Kidney glomerular epithelial cell (primary cell): ENCODE measurements around the gene PLK5.
"Not testable (repeated sequence)": the region's sequence is repeated elsewhere in the genome, so short reads cannot be mapped to it uniquely, and the experiment has no call there.

ENCODE experiments used
- DNase-seq: peaks from one replicate; lab custom pipeline; 2025; lab: John Stamatoyannopoulos, UW

The PLK5 gene

DNA sequence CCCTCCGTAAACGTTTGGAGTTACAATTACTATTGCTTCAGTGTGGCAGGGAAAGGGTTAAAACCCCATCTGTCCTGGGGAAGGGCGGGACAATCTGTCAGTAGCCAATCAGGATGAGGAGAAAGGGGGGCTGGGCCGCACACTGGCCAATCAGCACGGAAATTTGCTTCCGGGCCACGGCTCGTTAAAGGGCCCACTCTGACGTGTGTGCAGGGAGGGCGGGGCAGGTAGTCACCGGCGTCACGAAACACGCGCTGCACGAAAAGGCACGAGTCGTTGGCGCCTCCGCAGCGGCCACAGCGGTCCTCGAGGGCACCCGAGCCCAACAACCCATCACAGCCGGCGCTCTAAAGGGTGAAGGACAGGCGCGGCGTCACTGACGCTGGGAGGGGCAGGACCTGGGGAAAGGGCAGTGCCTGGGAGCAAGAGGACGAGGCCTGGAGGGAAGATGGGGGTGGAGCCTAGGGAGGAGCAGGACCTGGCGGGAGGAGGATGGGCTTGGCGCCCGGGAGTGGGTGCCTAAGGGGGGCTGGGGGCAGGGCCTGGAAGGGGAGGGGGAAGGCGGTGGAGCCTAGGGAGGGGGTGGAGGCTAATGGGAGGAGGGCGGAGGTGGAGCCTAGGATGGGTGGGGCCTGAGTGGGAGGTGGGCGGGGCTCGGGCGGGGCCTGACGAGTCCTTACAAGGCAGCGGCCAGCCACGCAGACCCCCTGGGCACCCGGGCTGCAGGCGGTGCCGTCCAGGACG is 15.9 kb upstream of the PLK5 start:
- DNase-seq = peak; percentile 83

DNA sequence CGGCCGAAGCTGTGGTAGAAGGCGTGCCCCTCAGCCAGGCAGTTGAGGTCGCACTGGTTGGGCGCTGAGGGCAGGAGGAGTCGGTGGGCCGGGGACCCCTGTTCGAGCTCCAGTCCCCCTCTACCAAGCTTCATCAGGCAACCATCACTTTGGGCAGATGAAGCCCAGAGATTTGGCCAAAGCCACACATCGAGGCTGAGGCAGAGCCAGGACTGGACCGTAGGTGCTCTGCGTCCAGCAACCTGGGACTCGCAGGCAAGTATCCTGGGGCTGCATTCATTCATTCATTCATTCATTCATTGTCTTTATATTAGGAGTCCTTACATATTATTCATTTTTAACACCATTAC is 15.4 kb upstream of the PLK5 start:
- no peak for DNase-seq

DNA sequence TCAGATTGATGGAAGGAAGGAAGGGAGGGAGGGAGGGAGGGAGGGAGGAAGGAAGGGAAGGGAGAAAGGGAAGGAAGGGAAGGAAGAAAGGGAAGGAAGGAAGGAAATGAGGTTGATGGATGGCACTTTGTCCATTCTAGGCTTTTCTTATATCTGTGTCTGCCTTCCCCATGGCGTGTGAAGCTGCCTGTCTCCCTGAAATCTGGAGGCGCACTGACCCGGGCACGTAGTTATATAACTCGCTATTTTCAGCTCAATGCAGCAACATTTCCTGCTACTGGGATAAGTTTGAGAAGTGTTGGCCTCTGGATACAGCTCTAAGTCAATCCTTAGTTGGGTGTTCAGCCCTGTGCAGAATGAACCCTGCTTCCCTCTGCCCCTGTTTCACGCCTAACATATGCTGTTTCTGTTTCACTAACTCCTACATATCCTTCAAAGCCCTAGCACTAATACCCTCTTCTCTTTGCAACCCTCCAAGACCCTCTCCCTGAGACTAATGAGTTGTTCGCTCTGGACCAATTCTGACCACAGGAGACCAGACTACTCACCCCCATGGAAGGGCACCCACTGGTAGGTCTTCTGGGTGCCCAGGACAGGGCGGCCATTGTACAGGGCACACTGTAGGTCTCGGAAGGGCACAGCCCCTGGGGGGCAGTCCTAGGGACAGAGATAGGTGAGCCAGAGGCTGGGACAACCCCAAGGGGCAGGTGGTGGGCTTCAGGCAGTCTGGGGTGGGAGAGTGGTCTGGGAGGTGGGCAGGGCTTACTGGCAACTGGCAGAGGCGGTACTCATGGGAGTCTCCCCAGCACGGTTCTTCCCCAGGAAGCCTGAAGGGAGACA is 14.1 kb upstream of the PLK5 start:
- no peak for DNase-seq

DNA sequence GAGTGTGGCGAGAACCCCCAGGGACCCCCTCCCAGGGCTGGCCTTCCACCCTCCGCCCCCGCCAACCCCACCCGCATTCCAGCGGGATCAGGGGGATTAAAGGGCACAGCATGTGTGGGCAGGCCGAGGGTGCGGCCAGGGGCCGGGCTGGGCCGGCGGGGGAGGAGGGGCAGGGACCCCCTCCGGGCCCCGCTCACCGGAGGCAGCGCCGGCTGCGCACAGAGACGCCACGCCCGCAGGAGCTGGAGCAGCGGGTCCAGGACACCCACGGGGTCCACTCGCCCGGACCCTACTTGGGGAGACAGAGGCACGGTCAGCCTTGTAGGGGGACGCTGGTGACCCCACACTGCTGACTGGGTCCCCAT is 13.5 kb upstream of the PLK5 start:
- DNase-seq = no peak

DNA sequence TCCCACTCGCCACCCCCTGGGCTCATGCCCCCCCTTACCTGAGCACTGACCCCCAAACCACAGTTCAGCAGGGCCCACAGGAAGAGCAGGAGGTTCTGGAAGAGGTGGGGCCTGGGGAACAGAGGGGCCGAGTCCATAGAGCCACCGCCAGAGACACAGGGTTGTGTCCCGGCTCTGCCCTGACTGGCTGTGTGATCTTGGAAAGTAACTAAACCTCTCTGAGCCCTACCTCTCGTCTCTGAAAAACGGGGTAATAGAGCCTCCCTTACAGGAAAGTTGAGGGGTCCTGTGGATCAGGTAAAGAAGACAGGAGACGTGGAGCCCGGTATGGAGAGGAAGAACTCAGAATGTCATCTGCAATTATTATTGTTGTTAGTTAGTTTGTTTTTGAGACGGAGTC is 13.1 kb upstream of the PLK5 start:
- DNase-seq = no peak

DNA sequence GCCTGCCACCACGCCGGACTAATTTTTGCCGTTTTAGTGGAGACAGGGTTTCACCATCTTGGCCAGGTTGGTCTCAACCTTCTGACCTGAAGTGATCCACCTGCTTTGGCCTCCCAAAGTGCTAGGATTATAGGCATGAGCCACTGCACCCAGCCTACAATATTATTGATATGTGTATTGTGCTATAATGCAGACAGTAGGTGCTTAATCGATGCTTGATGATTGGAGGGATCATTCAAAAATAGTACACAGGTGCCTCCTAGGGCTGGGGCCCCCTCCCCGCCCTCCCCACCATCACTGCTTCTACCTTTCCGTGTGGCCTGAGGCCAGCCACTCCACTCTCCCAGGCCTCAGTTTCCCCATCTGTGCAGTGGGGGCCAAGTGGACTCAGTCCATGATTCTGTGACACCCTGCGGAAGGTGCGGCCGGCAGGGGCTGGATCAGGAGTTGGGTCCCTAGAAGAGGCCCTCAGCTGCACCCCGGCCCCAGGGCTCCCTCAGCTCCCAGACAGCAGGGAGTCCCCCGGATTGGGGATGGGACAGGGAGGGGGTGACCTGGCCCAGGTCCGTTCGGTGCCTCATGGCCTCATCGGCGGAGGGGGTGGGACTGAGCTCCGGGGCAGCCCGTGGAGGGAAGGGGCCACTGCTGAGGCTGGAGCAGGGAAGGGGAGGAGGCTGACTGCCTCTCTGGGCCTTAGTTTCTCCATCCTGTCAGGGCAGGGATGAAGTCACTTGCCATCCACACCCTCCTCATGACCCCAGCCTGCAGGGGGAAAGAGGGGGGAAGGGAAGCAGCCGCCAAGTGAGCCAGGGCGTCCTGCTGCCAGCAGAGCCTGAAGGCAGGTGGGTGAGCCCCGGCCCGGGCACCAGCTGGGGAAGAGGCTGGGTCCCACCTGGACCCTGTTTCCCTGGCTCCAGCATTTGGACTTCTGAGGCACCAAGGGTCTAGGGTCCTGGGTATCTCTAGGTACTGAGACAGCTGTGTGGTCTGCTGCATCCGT is 12.3 kb upstream of the PLK5 start:
- no peak for DNase-seq

DNA sequence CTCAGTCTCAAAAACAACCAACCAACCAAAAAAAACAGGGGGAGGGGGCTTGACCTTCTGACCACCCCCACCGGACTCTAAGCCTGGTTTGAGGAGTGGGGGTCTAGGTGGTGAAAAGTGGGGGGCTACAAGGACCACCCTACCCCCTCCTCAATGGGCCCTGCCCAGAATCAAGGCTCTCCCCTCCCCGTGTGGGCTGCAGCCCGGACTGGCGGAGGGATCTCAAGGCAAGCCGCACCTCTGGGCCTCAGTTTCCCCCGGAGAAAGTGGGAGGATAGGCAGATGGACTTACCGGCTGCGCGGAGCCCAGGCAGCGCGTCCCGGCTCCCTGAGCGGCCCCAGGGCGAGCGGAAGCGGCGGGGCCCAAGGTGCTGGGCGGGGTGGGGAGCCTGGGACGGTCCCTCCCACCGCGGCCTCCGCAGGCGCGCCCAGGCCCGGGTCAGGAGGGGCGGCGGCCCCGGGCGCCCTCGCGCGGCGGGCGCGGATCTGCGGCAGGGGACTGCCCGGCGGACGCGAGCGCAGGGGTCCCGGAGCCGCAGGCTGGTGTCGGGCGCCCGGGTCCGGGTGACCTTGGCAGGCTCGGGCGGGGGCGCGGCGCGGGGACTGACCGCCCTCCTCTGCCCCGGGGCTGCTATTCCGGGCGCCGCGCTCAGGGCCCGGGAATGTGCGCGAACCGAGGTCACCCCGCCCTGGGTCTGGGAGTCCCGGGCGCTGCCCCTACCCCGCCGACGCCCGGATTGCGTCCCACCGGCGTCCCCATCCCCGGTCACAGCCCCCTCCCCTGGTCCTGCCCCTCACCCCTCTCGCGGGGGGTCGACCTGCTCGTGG is 11.0 kb upstream of the PLK5 start, which contains the start of gene ADAMTSL5:
Gene ADAMTSL5 (minus strand): TSS at position 349 of the 828 bp plus-strand sequence. CDS start 2,076 bp downstream, outside the sequence.
- DNase-seq = no peak

DNA sequence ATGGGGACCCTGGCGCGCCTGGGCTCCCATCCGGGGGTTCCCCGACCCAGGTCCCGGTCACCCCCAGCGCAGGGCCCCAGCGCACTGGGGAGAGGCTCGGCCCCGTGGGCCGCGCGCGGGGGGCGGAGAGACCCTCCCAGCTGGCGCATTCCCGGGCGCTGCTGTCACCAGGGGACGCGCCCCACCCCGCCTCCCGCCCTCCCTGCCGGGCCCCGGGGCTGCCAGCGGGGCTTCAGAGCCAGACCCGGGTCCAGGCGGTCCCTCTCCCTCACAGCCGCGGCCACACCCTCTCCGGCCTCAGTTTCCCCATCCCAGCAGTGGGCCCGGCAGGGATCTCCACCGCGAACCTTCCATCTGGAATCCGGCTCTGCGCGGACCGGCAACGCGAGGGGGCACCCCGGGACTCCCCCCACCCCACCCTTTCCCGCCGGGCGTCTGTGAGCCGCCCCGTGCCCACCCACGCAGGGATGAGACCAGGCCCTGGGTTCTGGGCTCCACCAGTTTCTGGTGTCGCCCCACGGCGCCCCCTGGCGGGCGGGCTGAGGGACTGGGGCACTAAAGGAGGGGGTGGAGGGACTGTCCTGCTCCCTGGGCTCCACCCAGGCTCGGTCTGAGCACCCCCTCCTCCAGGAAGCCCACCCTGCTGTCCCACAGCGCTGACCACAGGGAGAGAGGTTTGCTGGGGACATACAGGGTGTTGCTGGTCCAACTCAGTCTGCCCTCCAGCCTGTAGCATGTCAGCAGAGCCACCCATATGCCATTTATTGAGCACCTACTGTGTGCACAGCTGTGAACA is 10.2 kb upstream of the PLK5 start:
- DNase-seq = no peak

DNA sequence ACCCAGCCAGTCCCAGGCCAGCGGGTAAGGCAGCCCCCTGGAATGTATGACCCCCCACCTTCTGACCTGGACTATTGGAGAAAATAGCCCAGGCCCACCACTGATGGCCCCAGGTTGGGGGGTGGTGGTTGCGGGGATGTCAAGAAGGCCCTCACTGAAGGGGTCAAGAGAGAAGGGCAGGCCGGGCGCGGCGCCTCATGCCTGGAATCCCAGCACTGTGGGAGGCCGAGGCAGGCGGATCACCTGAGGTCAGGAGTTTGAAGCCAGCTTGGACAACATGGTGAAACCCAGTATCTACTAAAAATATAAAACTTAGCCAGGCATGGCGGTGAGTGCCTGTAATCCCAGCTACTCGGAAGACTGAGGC is 9.6 kb upstream of the PLK5 start:
- no peak for DNase-seq

DNA sequence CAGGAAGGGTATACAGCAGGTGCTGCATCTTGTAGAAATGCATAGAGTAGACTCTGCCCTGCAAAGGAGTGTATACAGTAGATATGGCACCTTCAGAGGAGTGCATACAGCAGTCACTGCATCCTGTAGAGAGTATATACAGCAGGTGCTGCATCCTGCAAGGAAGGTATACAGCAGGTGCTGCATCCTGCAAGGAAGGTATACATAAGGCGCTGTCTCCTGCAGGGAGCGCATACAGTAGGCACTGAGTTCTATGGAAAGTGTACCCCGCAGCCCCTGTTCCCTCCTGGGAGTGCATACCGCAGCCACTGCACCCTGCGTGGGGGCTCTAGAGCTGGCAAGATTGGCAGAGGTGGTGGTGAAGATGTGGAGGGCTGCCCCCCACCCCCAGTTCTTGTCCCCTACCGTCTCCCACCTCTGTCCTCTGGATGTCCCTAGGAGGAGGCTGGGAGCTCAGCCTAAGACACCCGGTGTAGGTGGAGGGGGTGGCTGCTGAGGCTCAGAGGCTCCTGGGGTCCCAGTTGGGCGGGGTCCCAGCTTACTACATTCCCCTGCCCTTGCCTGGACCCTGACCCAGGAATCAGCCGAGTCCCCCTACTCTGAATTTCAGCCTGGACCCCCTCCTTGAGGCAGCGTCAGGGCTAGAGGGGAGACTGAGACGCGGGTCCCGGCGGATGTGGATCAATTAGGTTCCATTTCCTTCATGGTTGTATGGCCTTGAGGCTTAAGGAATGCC is 8.7 kb upstream of the PLK5 start:
- DNase-seq = no peak

DNA sequence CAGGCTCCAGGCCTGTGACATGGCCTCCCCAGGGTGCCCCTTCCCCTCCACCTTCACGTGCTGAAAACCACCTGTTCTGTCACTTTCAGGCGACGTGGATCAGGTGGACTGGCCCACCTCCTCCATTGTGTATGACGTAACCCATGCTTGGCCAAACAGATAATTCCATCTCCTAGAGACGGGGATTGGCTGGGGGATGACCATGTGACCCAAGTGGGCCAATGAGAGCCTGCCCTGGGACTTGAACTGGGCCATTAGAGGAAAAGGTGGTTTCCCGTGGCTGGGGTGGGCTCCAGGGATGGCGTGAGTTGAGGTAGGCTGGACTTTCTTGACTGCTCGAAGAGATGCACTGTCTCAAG is 7.5 kb upstream of the PLK5 start:
- no peak for DNase-seq

DNA sequence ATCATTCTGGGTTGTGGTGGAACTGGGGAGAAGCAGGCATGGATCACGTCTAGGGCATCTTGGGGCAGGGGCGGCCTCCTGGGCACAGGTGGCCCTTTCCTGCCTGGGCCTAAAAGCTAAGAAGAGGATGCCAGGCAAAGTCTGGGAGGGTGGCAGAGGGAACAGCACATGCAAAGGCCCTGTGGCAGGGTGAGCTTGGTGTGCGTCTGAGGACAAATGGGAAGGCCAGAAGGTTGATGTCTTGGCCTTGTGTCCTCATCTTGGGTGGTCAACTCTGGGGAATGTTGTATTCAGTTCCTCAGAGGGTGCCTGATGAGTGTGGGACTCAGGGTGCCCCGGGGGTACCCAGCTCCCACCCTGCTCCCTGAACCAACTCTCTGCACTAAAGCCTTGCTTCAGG is 5.4 kb upstream of the PLK5 start:
- no peak for DNase-seq

DNA sequence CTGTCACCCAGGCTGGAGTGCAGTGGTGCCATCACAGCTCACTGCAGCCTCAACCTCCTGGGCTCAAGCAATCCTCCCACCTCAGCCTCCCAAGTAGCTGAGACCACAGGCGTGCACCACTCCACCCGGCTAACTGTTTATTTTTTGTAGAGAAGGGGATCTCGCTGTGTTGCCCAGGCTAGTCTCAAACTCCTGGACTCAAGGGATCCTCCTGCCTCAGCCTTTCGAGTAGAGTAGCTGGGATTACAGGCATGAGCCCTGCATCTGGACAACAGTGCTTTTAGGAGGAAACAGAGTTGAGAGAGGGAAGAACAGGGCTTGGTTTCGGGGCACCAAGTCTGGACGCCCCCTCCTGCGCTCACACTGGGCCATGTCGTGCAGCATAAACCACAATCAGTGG is 4.1 kb upstream of the PLK5 start:
- not testable (repeated sequence) for DNase-seq

DNA sequence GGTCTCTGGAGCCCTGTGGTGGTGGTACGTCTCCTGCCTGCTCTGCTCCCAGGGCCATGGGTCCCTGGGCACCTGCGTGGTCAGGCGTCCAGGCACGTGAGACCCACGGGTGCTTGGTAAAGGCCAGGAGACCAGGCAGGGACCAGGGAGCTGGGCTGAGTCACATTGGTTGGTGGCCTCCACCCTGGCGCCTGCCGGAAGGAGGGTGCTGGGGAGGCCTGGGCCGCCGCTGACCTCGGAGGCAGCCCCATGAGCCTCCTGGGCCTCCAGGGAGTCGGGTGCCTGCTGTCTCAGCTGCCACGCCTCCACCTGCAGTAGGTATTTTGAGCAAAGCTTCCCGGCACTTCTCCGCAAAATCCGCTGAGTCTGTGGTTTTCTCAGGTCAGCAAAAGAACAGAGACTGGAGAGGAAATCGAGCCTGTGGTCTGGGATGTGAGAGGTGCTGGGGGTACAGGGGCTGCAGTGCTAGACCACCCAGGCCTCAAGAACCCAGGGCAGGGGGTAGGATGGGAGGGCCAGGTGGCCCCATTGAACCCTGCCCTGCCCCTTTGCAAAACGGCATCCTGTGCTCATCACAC is 3.6 kb upstream of the PLK5 start:
- DNase-seq = no peak

DNA sequence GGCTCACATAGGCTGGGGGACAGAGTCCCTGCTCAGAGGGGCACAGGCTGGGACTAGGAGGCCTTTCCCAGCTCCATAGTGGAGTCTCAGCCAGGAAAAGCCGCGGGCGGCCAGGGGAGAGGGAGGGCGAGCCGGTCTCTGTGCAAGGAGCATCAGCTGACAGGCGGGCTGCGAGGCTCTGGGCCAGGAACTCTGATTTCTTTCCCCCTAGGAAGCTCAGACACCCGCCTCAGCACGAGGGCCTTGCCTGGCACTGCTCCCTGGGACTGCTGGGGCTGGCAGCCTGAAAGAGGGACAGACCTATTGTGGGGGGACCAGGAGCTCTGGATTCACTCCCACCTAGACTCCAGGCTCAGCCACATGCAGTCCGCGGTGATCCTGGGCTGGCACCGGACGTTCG is 2.2 kb upstream of the PLK5 start:
- no peak for DNase-seq

DNA sequence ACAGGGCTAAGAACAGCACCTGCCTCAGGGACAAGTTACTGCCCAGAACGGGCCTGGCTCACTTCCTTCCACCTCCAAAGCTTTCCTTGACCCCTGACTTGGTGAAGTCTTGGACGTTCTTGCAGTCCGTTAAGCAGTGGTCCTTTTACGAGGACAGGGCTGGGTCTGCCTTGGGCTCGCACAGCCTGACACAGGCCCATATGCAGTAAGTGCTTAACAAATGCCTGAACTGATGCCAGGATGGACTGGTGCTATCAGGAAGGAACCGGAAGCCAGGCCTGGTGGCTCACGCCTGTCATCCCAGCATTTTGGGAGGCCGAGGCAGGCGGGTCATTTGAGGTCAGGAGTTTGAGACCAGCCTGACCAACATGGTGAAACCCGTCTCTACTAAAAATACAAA is 1.8 kb upstream of the PLK5 start:
- no peak for DNase-seq

DNA sequence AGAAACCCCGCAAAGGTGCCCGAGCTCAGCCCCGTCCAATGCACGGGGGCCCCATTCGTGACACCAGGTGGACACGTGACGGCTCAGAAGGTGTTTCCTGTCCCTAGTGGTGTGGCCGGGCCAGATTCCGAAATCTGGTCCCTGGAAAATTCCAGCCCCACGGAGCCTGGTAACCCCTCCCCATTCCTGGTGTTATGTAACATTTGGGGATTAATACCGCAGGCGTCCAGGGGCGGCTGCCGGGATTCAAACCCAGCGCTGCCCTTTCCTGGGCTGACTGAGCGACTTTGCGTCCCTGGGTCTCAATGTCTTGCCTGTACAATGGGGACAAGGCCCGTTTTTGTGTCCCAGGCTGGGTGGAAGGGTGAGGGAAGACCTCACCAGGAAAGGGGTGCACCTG is 1.0 kb upstream of the PLK5 start:
- DNase-seq = no peak

DNA sequence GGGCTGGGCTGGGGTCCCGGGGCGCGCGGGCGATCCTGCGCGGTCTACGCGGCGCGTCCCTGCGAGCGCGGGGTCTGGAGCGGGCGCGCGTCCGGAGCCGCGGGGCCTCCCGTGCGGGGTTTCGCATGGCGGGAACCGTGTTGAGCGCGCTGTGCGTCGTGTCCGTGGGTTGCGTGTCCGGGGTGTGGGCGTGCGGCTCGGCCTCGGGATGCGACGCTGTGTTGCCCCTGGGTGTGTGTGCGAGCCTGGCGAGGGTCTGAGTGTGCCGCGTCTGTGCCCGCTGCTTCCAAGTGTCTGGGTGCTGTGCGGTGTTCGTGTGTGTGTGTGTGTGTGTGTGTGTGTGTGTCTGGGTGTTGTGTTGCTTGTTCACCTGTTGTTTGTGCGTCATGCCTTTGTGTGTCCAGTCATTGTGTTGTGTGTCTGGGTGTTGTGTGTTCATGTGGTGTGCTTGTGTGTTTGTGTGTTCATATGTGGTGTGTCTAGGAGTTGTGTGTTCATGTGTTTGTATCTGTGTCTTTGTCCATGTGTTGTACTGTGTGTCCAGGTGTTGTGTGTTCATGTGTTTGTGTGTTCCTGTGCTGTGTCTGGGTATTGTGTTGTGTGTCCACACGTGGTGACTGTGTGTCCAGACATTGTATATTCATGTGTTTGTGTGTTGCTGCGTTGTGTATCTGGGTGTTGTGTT is 552 bp downstream of the PLK5 start:
- no peak for DNase-seq

DNA sequence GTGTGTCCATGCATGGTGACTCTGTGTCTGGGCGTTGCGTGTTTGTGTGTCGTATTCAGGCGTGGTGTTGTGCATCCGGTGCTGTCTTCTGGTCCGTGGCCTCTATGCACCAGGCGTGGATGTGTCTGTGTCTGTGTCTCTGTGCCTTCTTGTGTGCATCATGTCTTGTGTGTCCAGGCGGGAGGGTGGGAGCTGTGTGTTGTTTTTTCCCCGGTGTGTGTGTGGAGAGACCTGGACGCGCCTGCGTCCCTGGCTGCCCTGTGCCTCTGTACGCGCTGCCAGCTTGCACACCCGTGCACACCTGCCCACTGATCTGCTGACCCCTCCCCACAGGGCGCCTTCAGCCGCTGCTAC is 1.1 kb downstream of the PLK5 start:
- DNase-seq = no peak
